ENCODE data around the gene POM121C.
"Not testable (repeated sequence)": the region's sequence is repeated elsewhere in the genome, so short reads cannot be mapped to it uniquely, and the experiment has no call there.

POM121C gene

GRCh38 chr7:75421798-75422710 is 64.0 kb downstream of the POM121C start:
- DNase-seq, result not testable (repeated sequence)

DNA sequence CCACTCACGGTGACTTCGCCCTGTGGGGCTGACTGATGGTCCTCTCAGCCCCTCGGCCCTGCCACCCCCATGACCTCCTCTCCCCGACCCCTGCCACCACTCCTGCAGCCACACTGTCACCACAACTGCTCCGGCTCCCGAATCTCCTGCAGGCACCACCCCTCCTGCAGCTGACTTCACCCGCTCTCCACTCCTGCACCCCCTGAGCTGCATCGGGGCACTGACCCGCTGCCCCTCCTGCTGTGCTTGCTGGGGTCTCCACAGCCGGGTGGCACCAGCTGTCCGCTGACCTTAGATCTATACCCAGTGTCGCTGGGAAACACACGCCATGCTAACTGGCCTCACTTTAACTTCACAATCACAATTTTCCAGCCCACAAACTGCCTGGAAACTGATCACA is 65.9 kb downstream of the POM121C start:
- not testable (repeated sequence) for DNase-seq

GRCh38 chr7:75419693-75420092 is 66.4 kb downstream of the POM121C start:
- DNase-seq, result not testable (repeated sequence)

- not testable (repeated sequence) for DNase-seq
Measured at GRCh38 chr7:75419210-75419609, 66.9 kb downstream of the POM121C start.

DNA sequence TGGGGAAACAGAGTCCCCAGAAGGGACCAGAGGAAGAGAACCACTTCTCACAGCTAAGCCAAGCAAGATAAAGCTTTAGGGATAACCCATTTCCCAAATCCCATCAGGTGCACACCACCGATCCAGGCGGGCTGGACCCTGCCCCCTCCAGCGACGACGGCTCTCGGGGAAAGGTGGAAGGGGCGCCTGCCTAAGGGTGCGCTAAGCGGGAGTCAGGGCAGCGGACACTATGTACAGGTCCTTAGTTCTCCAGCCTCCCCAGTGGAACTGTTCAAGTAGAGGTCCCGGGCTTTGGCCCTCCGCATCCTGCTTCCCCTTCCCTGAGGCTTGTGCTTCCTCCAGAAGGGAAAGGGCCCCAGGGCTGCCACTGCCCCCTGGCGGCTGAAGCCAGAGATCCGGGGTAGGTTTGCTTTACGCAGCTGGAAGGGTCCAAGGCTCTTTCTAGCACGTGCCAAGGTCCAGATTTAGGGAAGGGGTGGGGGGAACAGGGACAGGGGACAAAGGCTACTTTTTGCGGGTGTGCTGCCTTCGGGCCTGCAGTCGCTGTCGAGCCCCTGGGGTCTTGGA is 67.7 kb downstream of the POM121C start:
- not testable (repeated sequence) for DNase-seq

DNA sequence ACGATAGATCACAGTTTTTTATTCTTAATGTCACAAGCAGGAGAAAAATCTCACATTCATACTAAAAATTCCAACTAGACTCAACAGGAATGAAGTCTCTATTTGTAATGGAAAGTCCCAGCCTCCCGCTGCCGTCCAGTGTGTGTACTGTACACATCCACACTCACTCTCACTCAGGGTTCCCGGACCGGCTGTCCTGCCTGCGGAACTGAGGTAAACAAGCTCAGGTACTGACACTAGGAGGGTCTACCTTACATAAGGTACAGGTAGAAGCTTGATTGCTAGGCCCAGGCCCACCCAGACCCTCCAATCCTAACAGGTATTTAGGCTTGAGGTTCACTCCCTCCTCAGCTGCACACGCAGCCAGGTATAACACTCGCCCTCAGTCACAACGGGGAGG is 69.3 kb downstream of the POM121C start:
- not testable (repeated sequence) for DNase-seq

DNA sequence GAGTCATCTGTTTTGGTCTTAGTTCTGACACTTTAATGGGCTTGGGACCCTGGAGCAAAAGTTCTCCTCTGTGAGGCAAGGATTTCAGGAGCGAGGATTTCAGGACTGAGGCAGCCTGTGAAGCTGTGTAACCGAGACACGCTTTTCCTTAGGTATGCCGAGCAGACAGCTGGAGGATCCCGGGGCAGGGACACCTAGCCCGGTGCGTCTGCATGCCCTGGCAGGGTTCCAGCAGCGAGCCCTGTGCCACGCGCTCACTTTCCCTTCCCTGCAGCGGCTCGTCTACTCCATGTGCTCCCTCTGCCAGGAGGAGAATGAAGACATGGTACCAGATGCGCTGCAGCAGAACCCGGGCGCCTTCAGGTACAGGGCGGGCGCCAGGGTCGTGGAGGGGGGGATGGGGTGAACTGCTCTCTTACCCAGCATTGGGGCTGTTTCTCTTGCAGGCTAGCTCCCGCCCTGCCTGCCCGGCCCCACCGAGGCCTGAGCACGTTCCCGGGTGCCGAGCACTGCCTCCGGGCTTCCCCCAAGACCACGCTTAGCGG is 70.2 kb downstream of the POM121C start:
- not testable (repeated sequence) for DNase-seq

DNA sequence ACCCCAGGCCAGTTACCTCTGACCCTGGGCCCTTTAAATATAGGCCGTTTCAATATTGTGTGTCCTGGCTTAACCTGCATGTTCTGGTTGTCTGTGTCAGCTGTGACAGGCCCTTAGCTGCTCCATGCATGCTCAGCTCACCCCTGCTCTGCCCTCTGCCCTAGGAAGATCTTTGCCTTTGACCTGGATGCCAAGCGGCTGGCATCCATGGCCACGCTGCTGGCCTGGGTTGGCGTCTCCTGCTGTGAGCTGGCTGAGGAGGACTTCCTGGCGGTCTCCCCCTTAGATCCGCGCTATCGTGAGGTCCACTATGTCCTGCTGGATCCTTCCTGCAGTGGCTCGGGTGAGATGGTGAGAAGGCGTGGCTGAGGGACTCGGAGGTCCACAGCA is 70.7 kb downstream of the POM121C start:
- DNase-seq, result not testable (repeated sequence)

GRCh38 chr7:75414708-75415427 is 71.2 kb downstream of the POM121C start:
- DNase-seq, result not testable (repeated sequence)

DNA sequence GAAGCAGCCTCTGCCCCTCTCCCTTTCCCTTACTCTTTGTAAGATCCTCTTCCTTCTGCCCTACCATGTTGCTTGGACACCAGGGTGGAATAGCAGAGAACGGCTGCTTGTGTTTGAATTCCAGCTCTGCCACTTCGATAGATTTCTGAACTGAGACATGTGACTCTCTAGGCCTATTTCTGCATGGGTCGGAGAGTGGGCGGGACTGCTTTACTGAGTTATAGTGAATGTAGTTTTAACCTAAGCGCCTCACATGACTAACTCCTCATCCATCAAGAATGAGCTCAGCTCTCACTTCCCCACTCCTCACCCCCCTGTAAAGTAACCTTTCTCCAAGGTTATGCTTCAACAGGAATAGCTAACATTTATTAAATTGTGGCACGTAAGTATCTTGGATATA is 71.9 kb downstream of the POM121C start:
- DNase-seq, result not testable (repeated sequence)

DNA sequence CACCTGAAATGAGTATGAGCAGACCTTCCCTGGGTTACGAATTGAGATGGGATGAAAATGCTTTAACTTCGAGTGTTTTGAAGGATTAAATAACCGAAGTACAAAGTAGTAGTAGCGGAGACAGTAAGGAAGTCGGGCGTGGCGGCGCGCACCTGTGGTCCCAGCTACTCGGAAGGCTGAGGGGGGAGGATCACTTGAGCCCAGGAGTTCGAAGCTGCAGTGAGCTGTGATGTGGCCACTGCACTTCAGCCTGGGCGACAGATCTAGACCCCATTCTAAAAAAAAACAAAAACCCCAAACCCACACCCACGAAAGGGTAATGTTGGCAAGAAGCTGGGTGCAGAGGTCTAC is 75.3 kb downstream of the POM121C start:
- DNase-seq, result not testable (repeated sequence)

GRCh38 chr7:75409880-75410822 is 75.9 kb downstream of the POM121C start:
- DNase-seq, result not testable (repeated sequence)

DNA sequence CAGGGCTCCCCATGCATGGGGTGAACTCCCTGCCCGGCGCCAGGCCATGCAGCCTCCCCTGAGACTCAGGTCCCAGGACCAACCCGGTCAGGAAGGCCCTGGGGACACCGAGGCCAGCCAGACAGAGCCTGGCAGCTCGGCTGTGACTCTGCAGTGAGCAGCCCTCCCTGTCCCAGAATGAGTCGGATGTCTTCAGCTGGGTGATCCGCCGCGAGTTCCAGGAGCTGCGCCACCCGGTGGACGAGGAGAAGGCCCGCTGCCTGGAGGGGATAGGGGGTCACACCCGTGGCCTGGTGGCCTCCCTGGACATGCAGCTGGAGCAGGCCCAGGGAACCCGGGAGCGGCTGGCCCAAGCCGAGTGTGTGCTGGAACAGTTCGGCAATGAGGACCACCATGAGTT is 81.4 kb downstream of the POM121C start:
- DNase-seq, result not testable (repeated sequence)

DNA sequence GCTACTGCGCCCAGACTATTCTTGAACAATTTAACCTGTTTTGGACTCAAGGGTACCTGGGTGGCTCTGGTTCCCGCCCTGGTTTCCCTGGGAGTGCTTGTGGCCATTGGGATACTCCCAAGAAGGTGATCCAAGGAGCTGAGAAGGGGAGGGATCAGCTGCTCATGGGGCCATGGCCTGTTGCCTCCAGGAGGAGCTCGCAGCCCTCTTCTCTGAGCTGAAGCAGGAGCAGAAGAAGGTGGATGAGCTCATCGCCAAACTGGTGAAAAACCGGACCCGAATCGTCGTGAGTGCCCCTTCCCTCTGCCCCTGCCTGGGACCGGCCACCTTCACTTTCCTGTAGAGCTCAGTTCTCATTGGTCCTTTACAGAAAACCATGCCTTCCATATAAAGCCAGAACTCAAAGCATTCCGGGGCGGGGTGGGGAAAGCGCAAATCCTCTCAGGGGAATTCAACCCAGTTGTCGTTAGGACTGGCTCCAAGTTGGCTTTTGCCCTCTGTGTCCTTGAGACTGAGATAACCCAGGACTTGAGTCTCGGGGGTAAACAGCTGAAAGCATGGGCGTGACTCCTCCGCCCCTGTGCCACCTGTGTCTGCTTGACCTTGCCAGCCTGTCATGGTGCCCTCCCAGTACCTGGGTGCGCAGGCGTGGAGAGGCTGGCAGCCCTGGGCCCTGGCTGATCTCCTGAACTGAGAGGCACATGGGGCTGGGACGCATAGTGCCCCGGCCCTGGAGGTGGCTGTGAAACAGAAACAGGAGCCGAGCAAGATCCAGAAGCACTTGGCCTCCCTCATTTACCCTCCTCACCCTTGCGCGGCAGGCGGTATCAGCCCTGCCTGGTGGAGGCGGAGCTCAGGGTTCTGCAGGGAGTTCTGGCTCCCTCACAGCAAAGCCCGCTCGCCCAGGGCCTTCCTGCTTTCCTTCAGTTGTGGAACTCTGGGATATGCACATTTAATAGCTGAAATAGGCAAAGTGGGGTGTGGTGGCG is 82.3 kb downstream of the POM121C start:
- DNase-seq, result not testable (repeated sequence)

DNA sequence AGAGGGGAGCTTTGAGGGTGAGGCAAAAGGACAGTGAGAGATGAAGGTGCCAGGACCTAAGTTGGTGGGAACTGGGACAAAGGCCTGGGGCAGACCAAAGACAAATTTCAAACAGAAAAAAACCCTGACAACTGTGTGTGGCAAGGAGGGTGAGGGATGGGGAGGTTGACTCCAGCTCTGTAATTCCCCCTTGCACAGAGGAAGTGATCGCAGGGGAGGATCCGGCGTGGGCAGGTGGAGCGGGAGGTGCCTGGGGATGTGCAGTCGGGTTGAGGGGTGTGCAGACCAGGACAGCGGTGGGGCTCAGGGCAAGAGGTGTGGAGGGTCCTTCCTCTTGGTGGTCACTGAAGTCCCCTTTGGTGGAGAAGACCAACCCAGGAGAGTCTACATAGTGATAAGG is 85.5 kb downstream of the POM121C start:
- not testable (repeated sequence) for DNase-seq

DNA sequence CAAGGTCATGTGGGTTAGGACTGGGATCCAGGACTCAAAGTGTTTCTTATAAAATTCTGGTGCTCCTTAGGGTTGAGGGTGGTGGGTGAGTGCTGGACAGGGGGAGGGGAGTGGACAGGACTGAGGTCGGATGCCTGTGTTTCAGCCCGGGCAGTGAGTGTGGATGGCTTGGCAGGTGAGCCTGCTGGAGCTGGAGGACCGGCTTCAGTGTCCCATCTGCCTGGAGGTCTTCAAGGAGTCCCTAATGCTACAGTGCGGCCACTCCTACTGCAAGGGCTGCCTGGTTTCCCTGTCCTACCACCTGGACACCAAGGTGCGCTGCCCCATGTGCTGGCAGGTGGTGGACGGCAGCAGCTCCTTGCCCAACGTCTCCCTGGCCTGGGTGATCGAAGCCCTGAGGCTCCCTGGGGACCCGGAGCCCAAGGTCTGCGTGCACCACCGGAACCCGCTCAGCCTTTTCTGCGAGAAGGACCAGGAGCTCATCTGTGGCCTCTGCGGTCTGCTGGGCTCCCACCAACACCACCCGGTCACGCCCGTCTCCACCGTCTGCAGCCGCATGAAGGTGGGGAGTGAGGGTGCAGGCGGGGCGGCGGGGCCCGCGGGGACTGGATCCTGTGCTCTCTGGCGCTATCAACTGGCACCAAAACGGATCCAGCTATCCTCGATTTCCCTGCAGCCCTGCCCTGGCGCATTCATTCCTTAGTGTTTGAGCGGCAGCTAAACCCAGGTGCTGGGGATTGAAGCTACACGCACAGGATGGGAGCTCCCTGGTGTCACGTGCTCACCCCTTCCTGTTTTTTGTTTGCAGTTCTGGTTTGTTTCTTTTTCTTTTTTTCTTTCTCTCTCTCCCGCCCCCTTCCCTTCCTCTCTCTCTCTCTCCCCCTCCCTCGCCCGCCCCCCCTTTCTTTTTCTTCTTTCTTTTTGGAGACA is 87.1 kb downstream of the POM121C start:
- DNase-seq, result not testable (repeated sequence)

DNA sequence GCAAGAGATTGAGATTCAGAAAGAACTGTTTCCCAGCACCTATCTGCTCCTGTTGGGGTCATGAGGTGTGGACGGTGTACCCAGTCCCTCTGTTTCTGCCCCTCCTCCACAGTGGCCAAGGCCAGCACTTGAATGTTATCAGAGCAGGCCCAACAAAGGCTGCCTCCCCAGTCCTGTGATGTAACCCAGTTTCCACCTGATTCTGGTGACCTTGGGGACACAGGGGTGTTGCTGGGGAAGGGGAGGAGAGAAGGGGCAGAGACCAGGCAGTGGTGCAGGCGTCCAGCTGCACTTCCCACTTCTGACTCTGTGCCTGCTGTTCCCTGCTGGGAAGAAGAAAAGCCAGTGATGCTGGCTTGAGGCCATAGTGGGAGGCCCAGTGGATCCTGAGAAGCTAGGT is 88.2 kb downstream of the POM121C start:
- DNase-seq, result not testable (repeated sequence)

GRCh38 chr7:75395329-75395728 is 90.8 kb downstream of the POM121C start, which contains the start of gene TRIM73:
TRIM73 (plus strand) TSS chr7:75395629; CDS start chr7:75398934, 3,305 bp downstream.
- DNase-seq, result not testable (repeated sequence)

DNA sequence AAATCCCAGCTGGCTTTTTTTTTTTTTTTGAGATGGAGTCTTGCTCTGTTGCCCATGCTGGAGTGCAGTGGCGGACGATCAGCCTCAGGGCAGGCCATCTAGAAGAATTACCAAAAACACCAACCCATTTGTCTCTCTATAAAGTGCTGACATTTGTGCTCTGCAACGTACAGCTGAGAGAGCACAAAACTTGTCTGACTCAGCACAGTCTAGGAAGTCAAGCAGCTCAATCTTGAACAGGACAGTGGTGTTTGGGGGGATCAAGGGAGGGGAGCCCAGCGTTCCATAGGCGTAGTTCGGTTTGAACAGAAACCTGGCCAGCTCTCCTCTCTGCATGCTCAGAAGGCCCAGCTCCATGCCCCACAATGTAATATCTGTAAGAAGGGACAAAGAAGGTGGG is 92.9 kb downstream of the POM121C start:
- DNase-seq, result not testable (repeated sequence)
